ENCODE measurements around the gene ADAMTS13. TPM values are rescaled to one million over a fixed set of nuclear protein-coding genes. Genes with fewer than 3 reads are reported as not detected.

ADAMTS13 gene
- total RNA-seq, 1 experiment from 2014 or later = 12.0 TPM

- no peak overlapping the region for H3K4me3 Mint-ChIP-seq
- no peak overlapping the region for H3K27ac Mint-ChIP-seq
- CTCF ChIA-PET = interaction anchor here (1.1 to 3.0 kb wide), 4 partner anchors 11 to 57 kb away, joined by 3 to 15 read pairs (median 4); no protein-coding TSS in a partner anchor
- H3K36me3 Mint-ChIP-seq = no peaks in the 10 kb centered on the region
- POLR2A ChIA-PET = no interaction called here
- no peaks in the 10 kb centered on the region for H3K27me3 Mint-ChIP-seq (ENCODE audit: low read depth)
- H3K9me3 Mint-ChIP-seq = no peaks in the 10 kb centered on the region
- H3K4me1 Mint-ChIP-seq = peaks cover 10% of the 10 kb centered on the region
- DNase-seq (ENCODE audit: low spot score) (no peak), ATAC-seq (no peak)
- TF ChIP-seq RELA (CRISPR knock-in tag; IDR thresholded peaks at IDR 0.05; ENCODE audit: borderline replicate concordance) (no peak), FOXJ3 (CRISPR knock-in tag; IDR thresholded peaks at IDR 0.05; ENCODE audit: borderline replicate concordance) (no peak), ATF6 (CRISPR knock-in tag; IDR thresholded peaks at IDR 0.05) (no peak), TEAD4 (CRISPR knock-in tag; IDR thresholded peaks at IDR 0.05) (no peak), SOX15 (CRISPR knock-in tag; IDR thresholded peaks at IDR 0.05) (no peak), ZNF423 (CRISPR knock-in tag; IDR thresholded peaks at IDR 0.05) (no peak), FOXP1 (CRISPR knock-in tag; IDR thresholded peaks at IDR 0.05; ENCODE audit: borderline replicate concordance) (no peak), NFYB (CRISPR knock-in tag; conservative IDR thresholded peaks at IDR 0.05; ENCODE audit: low read depth) (no peak), PRDM15 (CRISPR knock-in tag; IDR thresholded peaks at IDR 0.05) (no peak)
- TF ChIP-seq, protein P1, sequence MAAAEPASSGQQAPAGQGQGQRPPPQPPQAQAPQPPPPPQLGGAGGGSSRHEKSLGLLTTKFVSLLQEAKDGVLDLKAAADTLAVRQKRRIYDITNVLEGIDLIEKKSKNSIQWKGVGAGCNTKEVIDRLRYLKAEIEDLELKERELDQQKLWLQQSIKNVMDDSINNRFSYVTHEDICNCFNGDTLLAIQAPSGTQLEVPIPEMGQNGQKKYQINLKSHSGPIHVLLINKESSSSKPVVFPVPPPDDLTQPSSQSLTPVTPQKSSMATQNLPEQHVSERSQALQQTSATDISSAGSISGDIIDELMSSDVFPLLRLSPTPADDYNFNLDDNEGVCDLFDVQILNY (CRISPR knock-in tag; IDR thresholded peaks at IDR 0.05) = no peak
Observed at GRCh38 chr9:133454943-133455673, 32.9 kb downstream of the ADAMTS13 start.

- Mint-ChIP-seq H3K4me3 (no peak overlapping the region), H3K36me3 (no peaks in the 10 kb centered on the region), H3K9me3 (no peaks in the 10 kb centered on the region), H3K27me3 (ENCODE audit: low read depth) (no peaks in the 10 kb centered on the region), H3K27ac (no peak overlapping the region), H3K4me1 (peaks cover 16% of the 10 kb centered on the region)
- POLR2A ChIA-PET = interaction anchor here (0.5 kb wide), 1 partner anchor 675 kb away, joined by 4 read pairs; no protein-coding TSS in a partner anchor
- TF ChIP-seq, protein P2, sequence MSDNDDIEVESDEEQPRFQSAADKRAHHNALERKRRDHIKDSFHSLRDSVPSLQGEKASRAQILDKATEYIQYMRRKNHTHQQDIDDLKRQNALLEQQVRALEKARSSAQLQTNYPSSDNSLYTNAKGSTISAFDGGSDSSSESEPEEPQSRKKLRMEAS (CRISPR knock-in tag; IDR thresholded peaks at IDR 0.05) = no peak
- no peak for ATAC-seq
- CTCF ChIA-PET = interaction anchor here (0.7 to 3.0 kb wide), 6 partner anchors 10 to 269 kb away, joined by 3 to 15 read pairs (median 4); no protein-coding TSS in a partner anchor
- DNase-seq (ENCODE audit: low spot score) = no peak
Observed at GRCh38 chr9:133455936-133456335, 33.8 kb downstream of the ADAMTS13 start.

DNA sequence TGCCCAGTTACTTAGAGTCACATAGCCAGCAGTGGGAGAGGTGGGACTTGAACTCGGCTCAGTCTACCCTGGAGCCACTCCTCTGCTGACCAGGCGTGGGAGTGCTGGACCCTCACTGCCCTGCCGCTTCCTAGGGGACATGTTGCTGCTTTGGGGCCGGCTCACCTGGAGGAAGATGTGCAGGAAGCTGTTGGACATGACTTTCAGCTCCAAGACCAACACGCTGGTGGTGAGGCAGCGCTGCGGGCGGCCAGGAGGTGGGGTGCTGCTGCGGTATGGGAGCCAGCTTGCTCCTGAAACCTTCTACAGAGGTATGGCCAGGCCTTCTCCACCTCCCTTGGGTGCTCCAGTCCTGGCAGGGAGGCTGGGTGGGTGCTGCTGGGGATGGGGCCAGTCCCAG, 34.2 kb downstream of the ADAMTS13 start:
- TF ChIP-seq JUN (CRISPR knock-in tag; IDR thresholded peaks at IDR 0.05) (no peak), RELA (CRISPR knock-in tag; IDR thresholded peaks at IDR 0.05; ENCODE audit: borderline replicate concordance) (no peak), NFATC4 (CRISPR knock-in tag; IDR thresholded peaks at IDR 0.05) (no peak), ZNF416 (CRISPR knock-in tag; IDR thresholded peaks at IDR 0.05) (no peak), KAT7 (CRISPR knock-in tag; IDR thresholded peaks at IDR 0.05; ENCODE audit: borderline replicate concordance) (no peak), JAZF1 (CRISPR knock-in tag; IDR thresholded peaks at IDR 0.05) (no peak)
- Mint-ChIP-seq H3K27ac (no peak overlapping the region), H3K36me3 (no peaks in the 10 kb centered on the region), H3K27me3 (ENCODE audit: low read depth) (no peaks in the 10 kb centered on the region), H3K4me1 (peaks cover 21% of the 10 kb centered on the region), H3K9me3 (no peaks in the 10 kb centered on the region), H3K4me3 (no peak overlapping the region)
- ChIA-PET POLR2A (interaction anchor here (0.5 kb wide), 1 partner anchor 674 kb away, joined by 4 read pairs; no protein-coding TSS in a partner anchor), CTCF (interaction anchor here (0.7 to 3.0 kb wide), 7 partner anchors 10 to 270 kb away, joined by 3 to 15 read pairs (median 4); partner anchors contain the start of gene ADAMTS13)
- DNase-seq (ENCODE audit: low spot score) (peak; percentile 32), ATAC-seq (no peak)
